ENCODE results near the gene CEMIP2.

CEMIP2 gene

DNA sequence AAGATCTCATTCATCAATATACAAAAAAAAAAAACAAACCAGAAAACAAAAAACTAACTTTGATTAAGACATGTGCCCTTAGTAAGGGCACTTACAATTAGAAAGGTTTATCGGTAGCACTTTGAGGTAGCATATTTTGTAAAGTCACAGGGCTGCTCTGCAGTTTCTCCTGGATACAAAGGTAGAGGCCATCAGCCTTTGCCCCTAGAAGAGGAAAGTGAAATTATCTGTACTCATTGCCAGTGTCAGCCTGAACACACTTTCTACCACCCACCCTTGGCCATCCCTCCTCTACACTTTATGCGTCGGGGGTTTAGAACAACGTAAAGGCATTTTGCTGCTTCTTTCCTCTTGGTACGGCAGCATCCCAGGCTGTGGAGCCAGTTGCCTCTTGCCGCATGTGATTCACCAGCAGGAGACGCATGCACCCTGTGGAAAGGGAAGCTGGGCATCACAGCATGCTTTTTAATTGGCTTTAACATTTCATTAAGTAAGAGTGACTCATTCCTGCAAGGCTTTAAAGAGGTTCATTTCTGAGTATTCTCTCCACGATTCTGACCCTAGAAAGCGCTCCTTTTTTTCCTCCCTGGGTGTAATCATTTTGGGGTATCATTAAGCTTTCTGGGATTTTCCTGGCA is 84.6 kb downstream of the CEMIP2 start:
- no peak overlapping the region for H3K4me3 ChIP-seq (ENCODE audit: low read length in 2 of 2)
- peaks cover 22 to 47% of the 10 kb centered on the region in 2 donors for H3K4me1 ChIP-seq (ENCODE audit: control insufficient read depth in 2 of 2, insufficient read depth in 2 of 2, low read length in 2 of 2)
- H3K27ac ChIP-seq (ENCODE audit: low read depth in 2 of 2, low read length in 2 of 2), result no peak overlapping the region
- peaks cover 10 to 12% of the 10 kb centered on the region in 2 donors for H3K36me3 ChIP-seq (ENCODE audit: control insufficient read depth in 2 of 2, insufficient read depth in 2 of 2, low read length in 2 of 2)
- H3K9me3 ChIP-seq (ENCODE audit: control insufficient read depth in 2 of 2, low read length in 2 of 2), result no peaks in the 10 kb centered on the region
- H3K27me3 ChIP-seq (ENCODE audit: control insufficient read depth in 2 of 2, insufficient read depth in 2 of 2, low read length in 2 of 2), result no peaks in the 10 kb centered on the region
- H3K9ac ChIP-seq (ENCODE audit: low read depth in 1 of 2, low read length in 2 of 2), result no peak overlapping the region

- Histone ChIP-seq H3K9me3 (ENCODE audit: control insufficient read depth in 2 of 2, low read length in 2 of 2) (no peaks in the 10 kb centered on the region), H3K36me3 (ENCODE audit: control insufficient read depth in 2 of 2, insufficient read depth in 2 of 2, low read length in 2 of 2) (peaks cover 4 to 9% of the 10 kb centered on the region in 2 donors), H3K9ac (ENCODE audit: low read depth in 1 of 2, low read length in 2 of 2) (no peak overlapping the region), H3K4me1 (ENCODE audit: control insufficient read depth in 2 of 2, insufficient read depth in 2 of 2, low read length in 2 of 2) (peaks cover 31 to 53% of the 10 kb centered on the region in 2 donors), H3K27ac (ENCODE audit: low read depth in 2 of 2, low read length in 2 of 2) (peak overlapping the region; percentile 9 to 28), H3K4me3 (ENCODE audit: low read length in 2 of 2) (no peak overlapping the region), H3K27me3 (ENCODE audit: control insufficient read depth in 2 of 2, insufficient read depth in 2 of 2, low read length in 2 of 2) (no peaks in the 10 kb centered on the region)
These were observed 86.5 kb downstream of the CEMIP2 start for GRCh38 chr9:71681708-71682272.

DNA sequence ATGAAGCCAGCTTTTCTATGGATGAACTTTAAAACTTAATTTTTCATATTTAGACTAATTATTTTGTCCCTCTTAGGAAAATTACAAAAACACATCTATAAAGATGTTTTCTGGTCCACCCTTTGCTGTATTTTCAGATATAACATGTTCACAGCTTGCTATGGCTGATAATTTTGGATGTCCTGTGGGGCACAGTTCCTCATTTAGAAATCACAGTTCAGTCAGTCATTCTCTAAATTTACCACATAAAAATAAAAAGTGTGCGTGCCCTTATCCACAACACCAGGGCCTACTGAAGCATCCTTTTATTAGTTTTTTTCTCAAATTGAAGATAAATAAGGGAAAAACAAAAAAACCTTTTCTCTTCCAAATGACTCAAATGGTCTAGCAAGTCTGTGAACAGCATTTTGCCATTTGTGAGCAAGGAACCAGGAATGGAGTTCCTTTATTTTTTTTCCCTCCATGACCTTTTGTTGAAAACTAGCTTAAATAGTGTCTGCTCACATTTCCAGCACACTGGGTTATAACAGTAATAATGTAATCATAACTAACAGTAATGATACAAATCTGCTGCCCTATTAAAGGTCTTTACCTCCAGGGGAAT is 87.1 kb downstream of the CEMIP2 start:
- no peak overlapping the region for H3K4me3 ChIP-seq (ENCODE audit: low read length in 2 of 2)
- H3K4me1 ChIP-seq (ENCODE audit: control insufficient read depth in 2 of 2, insufficient read depth in 2 of 2, low read length in 2 of 2), result peaks cover 31 to 50% of the 10 kb centered on the region in 2 donors
- no peak overlapping the region for H3K9ac ChIP-seq (ENCODE audit: low read depth in 1 of 2, low read length in 2 of 2)
- H3K36me3 ChIP-seq (ENCODE audit: control insufficient read depth in 2 of 2, insufficient read depth in 2 of 2, low read length in 2 of 2), result peaks cover 4 to 6% of the 10 kb centered on the region in 2 donors
- H3K27me3 ChIP-seq (ENCODE audit: control insufficient read depth in 2 of 2, insufficient read depth in 2 of 2, low read length in 2 of 2), result no peaks in the 10 kb centered on the region
- H3K27ac ChIP-seq (ENCODE audit: low read depth in 2 of 2, low read length in 2 of 2), result no peak overlapping the region
- no peaks in the 10 kb centered on the region for H3K9me3 ChIP-seq (ENCODE audit: control insufficient read depth in 2 of 2, low read length in 2 of 2)

DNA sequence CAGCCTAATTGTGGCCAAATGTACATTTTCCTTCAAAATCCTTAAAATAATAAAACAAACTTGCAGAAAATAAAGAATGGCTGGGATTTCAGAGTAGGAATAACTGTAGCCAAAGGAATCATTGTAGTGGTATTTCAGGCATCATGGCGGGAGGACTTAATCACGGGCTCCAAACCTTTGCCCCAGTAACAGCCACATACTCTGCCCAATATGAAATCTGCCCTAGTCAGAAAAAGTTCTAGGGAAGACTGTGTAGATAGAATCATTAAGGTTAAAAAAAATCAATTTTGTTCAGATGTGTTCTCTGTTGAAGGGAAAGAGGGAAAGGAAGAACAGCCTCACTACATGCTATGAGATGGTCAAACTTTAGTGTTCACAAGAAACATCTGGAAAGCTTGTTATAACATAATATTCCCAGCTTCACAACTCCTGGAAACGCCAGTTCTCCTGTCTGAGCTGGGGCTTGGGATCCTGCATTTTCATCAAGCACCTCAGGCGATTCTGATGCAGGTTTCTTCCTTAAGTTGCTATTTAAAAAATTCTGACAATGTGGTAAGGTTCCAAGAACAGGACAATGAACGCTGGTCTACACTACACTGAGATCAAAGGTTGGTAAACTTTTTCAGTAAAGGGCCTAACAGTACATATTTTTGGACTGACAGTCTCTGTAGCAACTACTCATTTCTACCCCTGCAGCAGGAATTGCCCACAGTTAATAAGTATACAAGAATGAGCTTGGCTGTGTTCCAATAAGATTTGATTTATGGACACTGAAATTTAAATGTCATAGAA is 87.9 kb downstream of the CEMIP2 start:
- Histone ChIP-seq H3K4me1 (ENCODE audit: control insufficient read depth in 2 of 2, insufficient read depth in 2 of 2, low read length in 2 of 2) (peaks cover 33 to 47% of the 10 kb centered on the region in 2 donors), H3K9me3 (ENCODE audit: control insufficient read depth in 2 of 2, low read length in 2 of 2) (no peaks in the 10 kb centered on the region), H3K27ac (ENCODE audit: low read depth in 2 of 2, low read length in 2 of 2) (no peak overlapping the region), H3K36me3 (ENCODE audit: control insufficient read depth in 2 of 2, insufficient read depth in 2 of 2, low read length in 2 of 2) (peaks cover 4 to 6% of the 10 kb centered on the region in 2 donors), H3K9ac (ENCODE audit: low read depth in 1 of 2, low read length in 2 of 2) (no peak overlapping the region), H3K27me3 (ENCODE audit: control insufficient read depth in 2 of 2, insufficient read depth in 2 of 2, low read length in 2 of 2) (no peaks in the 10 kb centered on the region), H3K4me3 (ENCODE audit: low read length in 2 of 2) (no peak overlapping the region)

DNA sequence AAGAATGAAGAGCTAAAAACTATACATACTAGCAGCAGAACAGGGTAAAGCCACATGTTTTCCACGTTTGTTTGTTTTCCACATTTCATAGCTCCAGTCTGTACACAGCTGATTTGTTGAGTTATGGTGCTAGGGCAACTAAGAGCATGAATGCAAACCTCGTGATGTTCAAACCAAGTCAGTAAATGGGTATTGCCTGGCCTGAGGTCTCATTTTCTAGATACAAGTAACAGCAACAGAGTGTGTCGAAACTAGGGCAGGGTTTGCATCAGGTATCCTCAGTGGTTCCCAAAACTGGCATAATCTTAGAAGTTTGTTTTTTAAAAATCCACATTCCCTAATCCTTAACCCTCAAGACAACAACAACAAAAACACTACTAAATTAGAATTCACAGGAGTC is 89.3 kb downstream of the CEMIP2 start:
- H3K9me3 ChIP-seq (ENCODE audit: control insufficient read depth in 2 of 2, low read length in 2 of 2), result no peaks in the 10 kb centered on the region
- H3K9ac ChIP-seq (ENCODE audit: low read depth in 1 of 2, low read length in 2 of 2), result no peak overlapping the region
- no peak overlapping the region for H3K27ac ChIP-seq (ENCODE audit: low read depth in 2 of 2, low read length in 2 of 2)
- peaks cover 3 to 4% of the 10 kb centered on the region in 2 donors for H3K36me3 ChIP-seq (ENCODE audit: control insufficient read depth in 2 of 2, insufficient read depth in 2 of 2, low read length in 2 of 2)
- no peak overlapping the region for H3K4me3 ChIP-seq (ENCODE audit: low read length in 2 of 2)
- no peaks in the 10 kb centered on the region for H3K27me3 ChIP-seq (ENCODE audit: control insufficient read depth in 2 of 2, insufficient read depth in 2 of 2, low read length in 2 of 2)
- H3K4me1 ChIP-seq (ENCODE audit: control insufficient read depth in 2 of 2, insufficient read depth in 2 of 2, low read length in 2 of 2), result peaks cover 31 to 46% of the 10 kb centered on the region in 2 donors

DNA sequence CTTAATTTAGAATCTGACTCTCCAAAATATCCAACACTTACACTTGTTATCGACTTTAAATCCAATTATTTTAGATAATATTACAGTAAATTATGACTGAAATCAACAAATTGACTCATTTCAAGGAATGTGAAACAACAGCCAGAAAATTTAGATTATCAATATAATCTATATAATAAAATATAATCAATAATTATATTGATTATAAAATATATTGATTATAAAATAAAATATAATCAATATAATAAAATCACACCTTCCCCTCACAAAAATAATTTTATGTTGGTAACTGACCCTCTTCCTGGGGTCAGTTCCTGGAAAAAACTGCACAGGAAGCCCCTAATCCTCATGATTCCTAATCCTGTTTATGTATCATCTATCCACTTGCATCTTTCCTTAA is 91.1 kb downstream of the CEMIP2 start:
- Histone ChIP-seq H3K36me3 (ENCODE audit: control insufficient read depth in 2 of 2, insufficient read depth in 2 of 2, low read length in 2 of 2) (no peaks in the 10 kb centered on the region), H3K4me1 (ENCODE audit: control insufficient read depth in 2 of 2, insufficient read depth in 2 of 2, low read length in 2 of 2) (peaks cover 25 to 40% of the 10 kb centered on the region in 2 donors), H3K27me3 (ENCODE audit: control insufficient read depth in 2 of 2, insufficient read depth in 2 of 2, low read length in 2 of 2) (no peaks in the 10 kb centered on the region), H3K27ac (ENCODE audit: low read depth in 2 of 2, low read length in 2 of 2) (peak overlapping the region in 1 of 2 donors; percentile 64), H3K9me3 (ENCODE audit: control insufficient read depth in 2 of 2, low read length in 2 of 2) (no peaks in the 10 kb centered on the region), H3K9ac (ENCODE audit: low read depth in 1 of 2, low read length in 2 of 2) (no peak overlapping the region), H3K4me3 (ENCODE audit: low read length in 2 of 2) (no peak overlapping the region)

DNA sequence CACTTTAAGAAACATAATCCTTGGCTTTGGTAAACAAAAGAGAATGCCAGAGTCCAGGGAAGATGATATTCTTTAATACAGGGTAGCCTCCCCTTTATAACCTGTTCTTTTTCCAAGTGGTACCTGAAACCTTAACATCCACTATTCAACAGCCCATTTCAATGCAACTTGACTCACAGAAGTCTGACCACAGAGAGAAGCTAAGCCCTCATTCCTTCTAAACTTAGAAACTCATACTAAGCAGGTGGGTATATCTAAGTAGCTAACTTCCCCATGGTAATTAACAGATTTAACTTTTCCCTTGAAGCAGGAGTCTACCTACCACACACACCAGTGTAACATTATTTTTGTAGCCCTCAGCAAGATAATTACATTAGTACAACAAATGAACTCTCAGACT is 91.9 kb downstream of the CEMIP2 start:
- Histone ChIP-seq H3K36me3 (ENCODE audit: control insufficient read depth in 2 of 2, insufficient read depth in 2 of 2, low read length in 2 of 2) (no peaks in the 10 kb centered on the region), H3K4me1 (ENCODE audit: control insufficient read depth in 2 of 2, insufficient read depth in 2 of 2, low read length in 2 of 2) (peaks cover 23 to 32% of the 10 kb centered on the region in 2 donors), H3K27me3 (ENCODE audit: control insufficient read depth in 2 of 2, insufficient read depth in 2 of 2, low read length in 2 of 2) (no peaks in the 10 kb centered on the region), H3K9me3 (ENCODE audit: control insufficient read depth in 2 of 2, low read length in 2 of 2) (no peaks in the 10 kb centered on the region), H3K9ac (ENCODE audit: low read depth in 1 of 2, low read length in 2 of 2) (no peak overlapping the region), H3K4me3 (ENCODE audit: low read length in 2 of 2) (no peak overlapping the region), H3K27ac (ENCODE audit: low read depth in 2 of 2, low read length in 2 of 2) (no peak overlapping the region)

- Histone ChIP-seq H3K4me1 (ENCODE audit: control insufficient read depth in 2 of 2, insufficient read depth in 2 of 2, low read length in 2 of 2) (peaks cover 21 to 28% of the 10 kb centered on the region in 2 donors), H3K4me3 (ENCODE audit: low read length in 2 of 2) (no peak overlapping the region), H3K9me3 (ENCODE audit: control insufficient read depth in 2 of 2, low read length in 2 of 2) (no peaks in the 10 kb centered on the region), H3K27me3 (ENCODE audit: control insufficient read depth in 2 of 2, insufficient read depth in 2 of 2, low read length in 2 of 2) (no peaks in the 10 kb centered on the region), H3K36me3 (ENCODE audit: control insufficient read depth in 2 of 2, insufficient read depth in 2 of 2, low read length in 2 of 2) (no peaks in the 10 kb centered on the region), H3K9ac (ENCODE audit: low read depth in 1 of 2, low read length in 2 of 2) (no peak overlapping the region), H3K27ac (ENCODE audit: low read depth in 2 of 2, low read length in 2 of 2) (peak overlapping the region in 1 of 2 donors; percentile 71)
These were observed 92.5 kb downstream of the CEMIP2 start for GRCh38 chr9:71675857-71676165.

- Histone ChIP-seq H3K4me1 (ENCODE audit: control insufficient read depth in 2 of 2, insufficient read depth in 2 of 2, low read length in 2 of 2) (peaks cover 20 to 23% of the 10 kb centered on the region in 2 donors), H3K9me3 (ENCODE audit: control insufficient read depth in 2 of 2, low read length in 2 of 2) (no peaks in the 10 kb centered on the region), H3K27ac (ENCODE audit: low read depth in 2 of 2, low read length in 2 of 2) (peak overlapping the region; percentile 34 to 71), H3K27me3 (ENCODE audit: control insufficient read depth in 2 of 2, insufficient read depth in 2 of 2, low read length in 2 of 2) (no peaks in the 10 kb centered on the region), H3K36me3 (ENCODE audit: control insufficient read depth in 2 of 2, insufficient read depth in 2 of 2, low read length in 2 of 2) (no peaks in the 10 kb centered on the region), H3K4me3 (ENCODE audit: low read length in 2 of 2) (no peak overlapping the region), H3K9ac (ENCODE audit: low read depth in 1 of 2, low read length in 2 of 2) (no peak overlapping the region)
These were observed 93.0 kb downstream of the CEMIP2 start for GRCh38 chr9:71675105-71675856.

Data from mucosa of rectum (tissue), 2 donors.